OCI-LY1 (cell line): ENCODE data around the gene TIMM22.
A peak's percentile ranks its signal among the peaks of the same experiment; 100 is the strongest.

ENCODE experiments used
- H2AFZ ChIP-seq: fragments of 200-600 bp; sonication (generic), shearing (Covaris generic); 2 replicates; pipeline ENCODE4 v1.6.0; 2014; ENCODE audit warnings: antibody characterized with exemption, mild to moderate bottlenecking, low read length
- H3F3A ChIP-seq: fragments of 200-600 bp; sonication (generic), shearing (Covaris generic); 2 replicates; pipeline ENCODE4 v1.6.0; 2014; ENCODE audit warnings: mild to moderate bottlenecking, antibody characterized with exemption, low read length, moderate library complexity; ENCODE audit not compliant: insufficient read depth
- H3K27ac ChIP-seq: fragments of 200-600 bp; sonication (generic); 2 replicates; pipeline ENCODE4 v1.5.1; 2014; ENCODE audit warnings: low read length, mixed run types, mild to moderate bottlenecking, low read depth; ENCODE audit not compliant: poor library complexity, severe bottlenecking
- H3K27me3 ChIP-seq: fragments of 200-600 bp; sonication (generic); 2 replicates; pipeline ENCODE4 v1.6.0; 2014; ENCODE audit warnings: antibody characterized with exemption, mild to moderate bottlenecking, low read length, moderate library complexity; ENCODE audit not compliant: insufficient read depth
- H3K36me3 ChIP-seq: fragments of 200-600 bp; sonication (generic); 2 replicates; pipeline ENCODE4 v1.6.1; 2014; ENCODE audit warnings: mild to moderate bottlenecking, antibody characterized with exemption, low read length, moderate library complexity, mixed read lengths; ENCODE audit not compliant: insufficient read depth
- H3K4me1 ChIP-seq: fragments of 200-600 bp; sonication (generic); 2 replicates; pipeline ENCODE4 v1.5.1; 2014; ENCODE audit warnings: mild to moderate bottlenecking, low read length, moderate library complexity; ENCODE audit not compliant: insufficient read depth, severe bottlenecking
- H3K4me2 ChIP-seq: fragments of 200-600 bp; sonication (generic), shearing (Covaris generic); 2 replicates; pipeline ENCODE4 v1.6.1; 2014; ENCODE audit warnings: low read length
- H3K4me3 ChIP-seq: fragments of 200-600 bp; sonication (generic); 2 replicates; pipeline ENCODE4 v1.5.1; 2014; ENCODE audit warnings: low read length, low read depth, mild to moderate bottlenecking, mixed read lengths; ENCODE audit not compliant: poor library complexity, severe bottlenecking
- H3K79me2 ChIP-seq: fragments of 200-600 bp; shearing (Covaris generic); 2 replicates; pipeline ENCODE4 v1.6.1; 2016; ENCODE audit warnings: mixed run types, low read length, mixed read lengths; ENCODE audit not compliant: insufficient read depth
- H3K9ac ChIP-seq: fragments of 200-600 bp; sonication (generic), shearing (Covaris generic); 2 replicates; pipeline ENCODE4 v1.6.1; 2014; ENCODE audit warnings: mild to moderate bottlenecking, low read length, mixed read lengths
- H3K9me2 ChIP-seq: fragments of 200-600 bp; sonication (generic), shearing (Covaris generic); 2 replicates; pipeline ENCODE4 v1.6.1; 2014; ENCODE audit warnings: low read depth, mild to moderate bottlenecking, low read length, mixed read lengths
- H3K9me3 ChIP-seq: fragments of 200-600 bp; shearing (Covaris generic); 2 replicates; pipeline ENCODE4 v1.6.1; 2014; ENCODE audit warnings: low read length, mixed read lengths
- H4K20me1 ChIP-seq: fragments of 200-600 bp; sonication (generic), shearing (Covaris generic); 2 replicates; pipeline ENCODE4 v1.6.0; 2016; ENCODE audit warnings: mild to moderate bottlenecking, low read length; ENCODE audit not compliant: insufficient read depth
- CTCF ChIP-seq: fragments of 200-600 bp; sonication (generic), shearing (Covaris generic); IDR thresholded peaks from 2 replicates; pipeline ENCODE4 v1.5.1; 2017; ENCODE audit warnings: mild to moderate bottlenecking, antibody characterized with exemption, low read length, moderate library complexity, mixed read lengths
- EZH2 ChIP-seq: fragments of 200-600 bp; sonication (generic), shearing (Covaris generic); IDR thresholded peaks from 2 replicates; pipeline ENCODE4 v1.8.0; 2017; ENCODE audit warnings: borderline replicate concordance, mixed run types, mild to moderate bottlenecking, antibody characterized with exemption, low read length, moderate library complexity, mixed read lengths

The TIMM22 gene

DNA sequence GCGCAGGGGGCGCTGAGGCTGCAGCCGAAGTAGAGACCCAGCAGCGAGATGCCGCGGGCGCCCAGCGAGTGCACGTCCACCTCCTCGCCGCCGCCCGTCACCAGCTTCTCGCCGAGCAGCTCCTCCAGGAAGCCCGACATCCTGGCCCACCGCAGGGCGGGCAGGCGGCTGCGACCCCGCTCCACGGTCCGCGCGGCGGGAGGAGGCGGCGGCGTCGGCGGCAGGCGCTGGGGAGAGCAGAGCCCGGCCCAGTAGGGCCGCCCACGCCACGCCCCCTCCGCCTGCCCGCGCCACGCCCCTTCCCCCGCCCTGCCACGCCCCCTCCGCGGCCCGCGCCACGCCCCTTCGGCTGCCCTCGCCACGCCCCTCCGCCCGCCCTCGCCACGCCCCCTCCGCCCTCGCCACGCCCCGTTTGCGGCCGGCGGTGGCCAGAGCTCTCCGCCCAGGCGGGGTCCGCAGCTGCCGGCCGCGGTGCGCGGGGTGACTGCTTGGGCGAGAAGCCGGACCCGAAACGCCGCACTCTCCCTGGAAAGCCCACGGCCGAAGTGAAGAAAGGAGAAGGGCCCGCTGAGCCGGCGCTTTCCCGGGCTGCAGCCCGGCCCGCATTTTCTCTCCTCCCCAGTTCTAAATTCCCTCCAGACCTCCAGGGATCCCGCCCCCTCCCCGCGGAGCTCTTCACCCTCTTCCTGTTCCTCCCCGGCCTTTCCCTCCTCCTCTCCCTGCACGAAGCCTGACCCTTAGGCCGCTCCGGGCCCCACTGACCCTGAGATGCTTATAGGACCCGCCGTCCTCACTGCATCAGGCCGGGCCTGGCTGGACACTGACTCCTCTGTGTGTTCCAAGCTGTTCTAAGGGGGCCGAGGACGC, 17.2 kb upstream of the TIMM22 start, which contains the start of gene NXN:
Gene NXN (minus strand): TSS at position 238 of the 867 bp plus-strand sequence.
- H3K4me2 ChIP-seq: peak within 1 kb of the TSS; percentile 91
- no peaks in the 10 kb centered on the region for H3K9me3 ChIP-seq
- H3K27ac ChIP-seq: no peak within 1 kb of the TSS
- no peaks in the 10 kb centered on the region for H4K20me1 ChIP-seq
- H3K36me3 ChIP-seq: no peaks in the 10 kb centered on the region
- H3K9ac ChIP-seq: peak within 1 kb of the TSS; percentile 5; the same call in 1 of the 2 replicates
- H2AFZ ChIP-seq: no peak within 1 kb of the TSS
- peaks cover 11% of the 10 kb centered on the region for H3K4me1 ChIP-seq
- TF ChIP-seq CTCF (peak; percentile 22; the same call in 1 of the 2 replicates), EZH2 (no peak)
- peak within 1 kb of the TSS; percentile 64 for H3K4me3 ChIP-seq
- no peaks in the 10 kb centered on the region for H3K27me3 ChIP-seq
- H3K79me2 ChIP-seq: no peaks in the 10 kb centered on the region
- H3F3A ChIP-seq: no peaks in the 10 kb centered on the region
- H3K9me2 ChIP-seq: no peaks in the 10 kb centered on the region

DNA sequence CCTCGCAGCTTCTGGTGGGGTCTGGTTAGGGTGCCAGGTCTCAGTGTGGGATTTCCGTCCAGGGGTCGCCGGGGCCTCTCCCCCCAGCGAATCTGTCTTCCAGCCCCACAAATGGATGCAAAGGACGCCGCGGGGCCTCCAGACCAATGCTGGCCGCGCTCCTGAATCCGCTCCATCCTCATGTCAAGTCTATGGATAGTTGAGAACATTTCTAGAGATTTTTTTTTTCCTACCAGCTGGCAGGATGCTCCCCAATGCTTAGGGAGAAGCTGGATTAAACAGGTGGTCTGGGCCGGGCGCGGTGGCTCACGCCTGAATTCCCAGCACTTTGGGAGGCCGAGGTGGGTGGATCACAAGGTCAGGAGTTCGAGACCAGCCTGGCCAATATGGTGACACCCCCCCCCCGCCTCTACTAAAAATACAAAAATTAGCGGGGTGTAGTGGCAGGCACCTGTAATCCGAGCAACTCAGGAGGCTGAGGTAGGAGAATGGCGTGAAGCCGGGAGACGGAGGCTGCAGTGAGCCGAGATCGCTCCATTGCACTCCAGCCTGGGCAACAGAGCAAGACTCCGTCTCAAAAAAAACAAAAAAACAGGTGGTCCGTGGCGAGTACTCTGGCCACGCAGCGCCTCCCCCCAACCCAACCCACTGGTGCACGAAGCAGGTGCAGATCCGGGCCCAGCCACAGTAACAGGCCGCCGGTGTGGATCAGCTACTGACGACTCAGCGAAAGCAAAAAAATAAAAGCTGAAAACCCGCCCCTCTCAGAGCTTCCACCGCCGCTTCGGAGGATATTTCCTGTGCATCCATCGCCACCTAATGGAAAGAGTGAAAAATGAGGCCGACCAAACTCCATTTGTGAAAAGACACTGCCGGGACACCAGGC, 16.3 kb upstream of the TIMM22 start:
- H2AFZ ChIP-seq: no peak overlapping the region
- H3K27me3 ChIP-seq: no peaks in the 10 kb centered on the region
- no peaks in the 10 kb centered on the region for H3K79me2 ChIP-seq
- peak; percentile 67 for TF ChIP-seq CTCF
- TF ChIP-seq EZH2: no peak
- H3K4me1 ChIP-seq: peaks cover 11% of the 10 kb centered on the region
- no peaks in the 10 kb centered on the region for H3F3A ChIP-seq
- H4K20me1 ChIP-seq: no peaks in the 10 kb centered on the region
- H3K9me2 ChIP-seq: no peaks in the 10 kb centered on the region
- H3K9me3 ChIP-seq: no peaks in the 10 kb centered on the region
- H3K4me3 ChIP-seq: peak overlapping the region; percentile 51
- peak overlapping the region; percentile 67 for H3K4me2 ChIP-seq
- no peak overlapping the region for H3K27ac ChIP-seq
- H3K36me3 ChIP-seq: no peaks in the 10 kb centered on the region
- H3K9ac ChIP-seq: peak overlapping the region; percentile 5; the same call in 1 of the 2 replicates

DNA sequence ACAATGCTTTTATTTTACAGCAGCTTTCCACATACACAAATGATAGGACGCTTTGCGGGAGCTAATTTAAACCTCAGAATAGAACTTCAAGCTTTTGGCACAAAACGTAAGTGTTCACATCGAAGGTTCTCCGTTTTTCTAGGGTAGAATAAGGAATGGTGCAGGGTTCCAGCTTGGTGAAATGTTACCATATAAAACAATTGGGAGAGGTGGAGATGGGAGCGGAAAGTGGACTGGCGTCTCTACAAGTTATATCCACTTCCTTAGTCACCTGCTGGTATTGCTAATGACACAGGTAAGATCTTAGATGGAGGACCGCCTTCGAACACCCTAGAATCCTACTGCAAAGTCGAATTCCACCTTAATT, 15.7 kb upstream of the TIMM22 start:
- TF ChIP-seq CTCF: no peak
- no peak for TF ChIP-seq EZH2
- no peaks in the 10 kb centered on the region for H3K79me2 ChIP-seq
- H3K4me1 ChIP-seq: peaks cover 11% of the 10 kb centered on the region
- H3K27me3 ChIP-seq: no peaks in the 10 kb centered on the region
- H3K9me3 ChIP-seq: no peaks in the 10 kb centered on the region
- no peaks in the 10 kb centered on the region for H4K20me1 ChIP-seq
- no peaks in the 10 kb centered on the region for H3K9me2 ChIP-seq
- H3K27ac ChIP-seq: no peak overlapping the region
- no peak overlapping the region for H3K4me3 ChIP-seq
- H3F3A ChIP-seq: no peaks in the 10 kb centered on the region
- H2AFZ ChIP-seq: no peak overlapping the region
- no peaks in the 10 kb centered on the region for H3K36me3 ChIP-seq
- no peak overlapping the region for H3K4me2 ChIP-seq
- no peak overlapping the region for H3K9ac ChIP-seq
